ENCODE measurements around the gene ACAA1.
"Not testable (repeated sequence)": the region's sequence is repeated elsewhere in the genome, so short reads cannot be mapped to it uniquely, and the experiment has no call there.

ACAA1 gene

DNA sequence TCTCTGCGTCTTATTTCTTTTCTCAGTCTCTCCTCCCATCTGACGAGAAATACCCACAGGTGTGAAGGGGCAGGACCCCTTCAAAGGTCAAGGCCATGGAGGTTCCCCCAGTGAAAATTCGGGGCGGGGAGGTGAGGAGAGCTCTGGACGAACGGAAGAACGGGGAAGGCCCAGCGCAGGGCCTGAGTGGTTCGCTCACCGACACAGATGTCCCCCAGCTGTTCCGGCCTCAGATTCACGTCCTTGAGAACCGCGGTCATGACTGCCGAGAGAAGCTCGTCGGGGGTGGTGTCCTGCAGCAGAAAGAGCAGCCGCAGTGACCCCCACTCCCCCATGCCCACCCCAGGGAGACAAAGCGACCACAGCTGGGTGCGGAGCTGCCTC lies 542 bp downstream of the ACAA1 start:
- no peak for DNase-seq (ENCODE audit: low read depth, low spot score)

DNA sequence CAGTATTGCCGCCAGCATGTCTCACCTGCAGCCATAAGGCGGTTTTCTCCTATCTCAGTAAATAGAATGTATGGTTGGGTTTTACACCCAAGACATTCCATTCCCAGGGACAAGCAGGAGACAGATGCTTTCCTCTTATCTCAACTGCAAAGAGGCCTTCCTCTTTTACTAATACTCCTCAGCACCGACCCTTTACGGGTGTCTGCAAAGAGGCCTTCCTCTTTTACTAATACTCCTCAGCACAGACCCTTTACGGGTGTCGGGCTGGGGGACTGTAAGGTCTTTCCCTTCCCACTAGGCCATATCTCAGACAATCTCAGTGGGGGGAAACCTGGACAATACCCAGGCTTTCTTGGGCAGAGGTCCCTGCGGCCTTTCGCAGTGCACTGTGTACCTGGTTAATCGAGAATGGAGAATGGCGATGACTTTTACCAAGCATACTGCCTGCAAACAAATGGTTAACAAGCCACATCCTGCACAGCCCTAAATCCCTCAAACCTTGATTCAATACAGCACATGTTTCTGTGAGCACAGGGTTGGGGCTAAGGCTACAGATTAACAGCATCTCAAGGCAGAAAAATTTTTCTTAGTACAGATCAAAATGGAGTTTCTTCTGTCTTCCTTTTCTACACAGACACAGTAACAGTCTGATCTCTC lies 1.2 kb downstream of the ACAA1 start:
- not testable (repeated sequence) for DNase-seq (ENCODE audit: low read depth, low spot score)

GRCh38 chr3:38134517-38135143 lies 2.3 kb downstream of the ACAA1 start:
- not testable (repeated sequence) for DNase-seq (ENCODE audit: low read depth, low spot score)

GRCh38 chr3:38133557-38134405 lies 3.1 kb downstream of the ACAA1 start:
- no peak for DNase-seq (ENCODE audit: low read depth, low spot score)

DNA sequence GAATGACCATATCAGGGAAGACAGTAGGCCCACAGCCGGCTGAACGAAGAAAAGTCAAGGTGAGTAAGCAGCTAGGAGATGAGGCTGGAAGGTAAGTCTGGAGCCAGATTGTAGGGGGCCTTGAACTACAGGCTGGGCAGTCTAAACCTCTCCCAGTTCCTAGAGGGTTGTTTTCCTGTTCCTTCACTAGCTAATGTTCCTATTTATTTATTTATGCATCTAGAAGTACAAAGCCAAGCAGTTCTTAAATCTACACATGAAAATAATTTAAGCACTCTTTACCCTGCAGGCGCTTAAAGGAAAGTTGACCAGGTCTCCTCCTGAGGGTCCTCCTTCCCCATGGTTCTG lies 3.7 kb downstream of the ACAA1 start:
- DNase-seq (ENCODE audit: low read depth, low spot score), result no peak

GRCh38 chr3:38131621-38132369 lies 5.1 kb downstream of the ACAA1 start:
- DNase-seq (ENCODE audit: low read depth, low spot score), result no peak

DNA sequence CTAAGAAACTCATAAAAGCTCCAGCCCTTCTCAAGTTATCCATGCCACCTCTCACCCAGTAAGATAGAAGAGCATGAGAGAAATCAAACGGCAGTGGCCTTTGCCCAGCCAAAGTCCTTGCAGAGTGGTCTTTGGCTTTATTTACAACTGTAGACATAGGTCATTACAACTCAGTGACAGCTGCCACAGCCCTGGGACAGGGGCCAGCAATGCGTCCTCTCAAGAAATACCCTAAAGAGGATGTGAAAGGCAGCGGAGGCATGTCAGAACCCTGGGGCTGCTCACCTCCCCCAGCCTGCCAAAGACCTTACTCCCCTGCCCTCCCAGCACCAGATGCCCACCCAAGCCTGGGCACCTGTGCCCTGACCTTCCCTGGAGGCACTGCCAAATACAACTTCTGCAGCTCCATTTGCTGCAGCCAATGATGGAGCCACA lies 6.3 kb downstream of the ACAA1 start:
- no peak for DNase-seq (ENCODE audit: low read depth, low spot score)

GRCh38 chr3:38129058-38129457 lies 7.9 kb downstream of the ACAA1 start:
- DNase-seq (ENCODE audit: low read depth, low spot score), result no peak

- DNase-seq (ENCODE audit: low read depth, low spot score), result no peak
Observed at GRCh38 chr3:38128303-38128655, 8.6 kb downstream of the ACAA1 start.

DNA sequence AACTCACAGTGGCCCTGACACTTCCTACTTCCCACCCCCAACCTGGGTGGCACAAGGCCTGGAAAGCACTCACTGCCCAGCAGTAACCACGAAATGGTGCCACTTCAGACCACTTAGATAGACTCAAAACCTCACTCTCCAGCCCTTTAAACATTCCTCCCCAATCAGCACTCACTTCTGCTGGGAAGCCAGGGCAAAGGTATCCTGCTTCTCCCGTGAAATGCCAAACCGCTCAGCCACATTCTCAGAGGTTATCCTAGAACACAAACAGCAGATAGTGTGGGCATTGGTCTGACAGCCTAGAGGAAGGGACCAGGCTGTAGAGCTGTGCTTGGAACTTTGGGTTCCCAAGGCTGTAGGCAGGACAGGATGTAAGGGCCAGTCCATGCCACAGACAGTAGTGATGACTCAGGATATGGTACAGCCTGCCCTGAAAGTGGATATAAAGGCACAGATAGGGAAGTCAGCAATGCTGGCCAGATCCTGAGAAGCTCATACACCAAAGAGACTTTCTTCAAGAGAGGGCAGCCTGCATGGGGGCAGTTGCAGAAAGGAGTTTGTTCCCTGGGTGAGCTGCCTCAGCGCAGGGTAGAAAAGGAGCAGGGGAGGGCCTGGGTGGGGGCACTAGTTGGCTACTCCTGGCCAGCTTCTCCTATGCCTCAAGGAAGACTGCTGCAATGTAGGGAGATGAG lies 9.2 kb downstream of the ACAA1 start:
- DNase-seq (ENCODE audit: low read depth, low spot score), result no peak

- DNase-seq (ENCODE audit: low read depth, low spot score), result no peak
Observed at GRCh38 chr3:38126121-38126892, 10.6 kb downstream of the ACAA1 start.

DNA sequence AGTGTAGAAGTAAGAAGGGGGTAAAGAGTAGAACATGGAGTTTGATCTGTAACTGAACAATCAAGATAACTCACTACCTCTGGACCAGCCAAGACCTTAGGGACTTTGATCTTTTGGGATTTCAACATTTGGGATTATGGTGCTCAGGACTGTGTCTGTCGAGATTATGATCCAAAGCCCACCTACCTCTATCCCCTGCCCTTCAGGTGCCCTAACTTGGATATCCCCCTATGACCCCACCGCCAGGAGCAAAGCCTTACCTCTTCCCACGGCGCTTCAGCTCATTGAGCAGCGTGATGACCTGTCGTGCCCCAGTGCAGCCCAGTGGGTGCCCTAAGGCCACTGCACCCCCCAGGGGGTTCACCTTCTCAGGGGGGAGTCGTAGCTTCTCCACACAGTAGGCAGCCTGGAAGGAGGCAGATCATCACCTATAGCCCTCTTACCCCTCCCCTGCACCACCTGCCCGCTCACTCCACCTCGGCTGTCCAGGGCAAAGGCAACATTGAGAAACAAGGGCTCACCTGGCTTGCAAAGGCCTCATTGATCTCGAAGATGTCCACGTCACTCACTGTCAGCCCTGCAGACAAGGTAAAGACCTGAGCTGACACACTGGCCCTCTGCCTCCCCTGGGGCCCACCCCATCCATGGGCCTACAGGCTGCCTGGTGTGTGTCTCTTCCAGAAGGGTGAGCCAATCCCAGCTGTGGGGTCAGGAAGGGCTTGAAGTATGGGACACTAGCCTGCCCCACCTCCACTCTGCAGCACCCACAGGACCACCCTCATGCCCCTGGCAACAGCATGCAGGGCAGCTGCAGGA lies 11.4 kb downstream of the ACAA1 start:
- no peak for DNase-seq (ENCODE audit: low read depth, low spot score)

DNA sequence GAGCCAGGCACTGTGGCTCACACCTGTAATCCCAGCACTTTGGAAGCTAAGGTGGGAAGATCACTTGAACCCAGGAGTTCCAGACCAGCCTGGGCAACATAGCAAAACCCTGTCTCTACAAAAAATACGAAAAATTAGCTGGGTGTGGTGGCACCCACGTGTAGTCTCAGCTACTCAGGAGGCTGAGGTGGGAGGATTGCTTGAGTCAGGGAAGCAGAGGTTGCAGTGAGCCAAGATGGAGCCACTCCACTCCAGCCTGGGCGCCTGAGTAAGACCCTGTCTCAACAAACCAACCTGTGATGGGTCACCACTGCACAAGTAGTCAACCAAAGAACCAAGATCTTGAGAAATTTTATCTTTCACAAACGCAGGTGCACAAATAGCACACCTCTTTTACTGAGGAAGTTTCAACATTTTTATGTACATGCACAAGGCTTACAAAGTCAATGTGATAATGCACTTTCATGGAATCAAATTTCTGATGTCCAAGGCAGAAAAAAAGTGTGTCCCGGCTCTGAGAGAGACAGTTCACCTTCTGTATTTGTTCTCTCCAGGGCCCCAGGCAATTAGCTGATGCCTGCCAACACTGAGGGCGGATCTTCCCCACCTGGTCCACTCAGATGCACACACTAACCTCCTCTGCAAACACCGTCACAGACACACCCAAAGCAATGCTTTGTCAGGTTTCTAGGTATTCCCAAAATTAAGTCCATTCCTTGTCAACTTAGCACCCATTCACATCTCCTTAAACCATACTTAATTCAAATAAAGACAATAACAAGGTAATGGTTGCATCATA lies 12.4 kb downstream of the ACAA1 start:
- no peak for DNase-seq (ENCODE audit: low read depth, low spot score)

- no peak for DNase-seq (ENCODE audit: low read depth, low spot score)
Observed at GRCh38 chr3:38122712-38123290, 14.1 kb downstream of the ACAA1 start.

DNA sequence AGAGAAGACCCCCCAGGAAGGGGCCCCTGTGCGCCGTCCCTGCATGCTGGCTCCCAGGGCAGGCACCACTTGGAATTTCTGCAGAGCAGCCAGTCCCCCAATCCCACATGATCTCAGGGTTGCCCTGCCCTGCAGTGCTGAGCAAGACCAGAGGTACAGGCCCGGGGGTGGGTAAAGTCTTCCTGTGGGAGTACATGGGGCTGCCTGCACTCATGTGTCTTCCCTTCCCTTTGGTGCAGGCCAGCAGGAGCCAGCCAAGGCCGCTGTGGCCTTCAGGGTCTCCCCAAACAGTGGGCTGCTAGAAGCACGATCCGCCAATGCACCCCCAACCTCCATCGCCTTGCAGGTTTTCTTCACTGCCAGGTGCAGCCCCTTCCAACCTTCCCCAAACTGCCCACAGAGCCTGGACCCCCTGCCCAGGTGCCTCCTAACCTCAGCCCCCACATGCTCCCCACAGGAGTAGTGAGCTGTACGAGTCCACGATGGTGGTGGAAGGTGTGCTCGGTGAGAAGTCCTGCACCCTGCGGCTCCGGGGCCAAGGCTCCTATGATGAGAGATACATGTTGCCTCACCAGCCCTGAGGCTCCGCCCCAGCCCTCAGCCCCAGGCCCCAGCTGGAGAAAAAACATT lies 15.0 kb downstream of the ACAA1 start:
- no peak for DNase-seq (ENCODE audit: low read depth, low spot score)

GRCh38 chr3:38121451-38121831 lies 15.5 kb downstream of the ACAA1 start:
- DNase-seq (ENCODE audit: low read depth, low spot score), result no peak

DNA sequence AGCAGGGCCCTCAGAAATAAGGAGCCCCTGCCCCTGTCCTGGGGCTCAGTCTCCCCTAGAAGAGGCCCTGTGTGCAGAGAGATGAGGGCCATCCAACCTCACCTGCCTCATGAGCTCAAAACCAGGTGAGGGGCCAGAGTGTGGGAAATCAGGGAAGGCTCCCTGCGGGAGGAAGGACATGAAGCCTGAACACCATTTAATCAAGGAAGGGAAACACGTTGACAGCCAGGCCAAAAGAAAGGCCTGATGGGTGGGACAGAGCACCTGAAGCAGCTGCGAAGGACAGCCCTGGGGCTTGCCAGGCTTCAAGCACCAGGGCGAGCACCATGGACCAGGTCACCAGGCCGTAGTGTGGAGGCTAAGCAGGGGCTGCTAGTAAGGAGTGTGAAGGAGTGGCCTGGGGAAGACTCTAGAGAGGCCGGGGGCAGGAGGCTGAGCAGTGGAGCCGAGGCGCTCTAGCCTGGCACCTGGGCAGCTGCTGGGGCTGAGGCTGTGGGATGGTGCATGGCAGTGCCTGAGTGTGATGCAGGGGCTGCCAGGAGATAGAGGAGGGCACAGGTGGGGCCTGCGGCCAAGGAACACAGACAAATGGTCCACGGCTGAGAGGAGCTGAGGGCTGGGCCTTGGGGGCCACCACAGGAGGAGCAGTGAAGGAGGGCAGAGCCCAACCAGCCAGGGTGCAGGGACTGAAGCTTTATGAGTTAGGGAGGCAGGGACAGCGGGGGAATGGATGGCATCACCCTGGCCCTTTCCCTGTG lies 16.1 kb downstream of the ACAA1 start:
- DNase-seq (ENCODE audit: low read depth, low spot score), result no peak

Measured in activated CD4-positive, CD25-positive, alpha-beta regulatory T cell treated with anti-CD3 and anti-CD28 coated beads, Interleukin-2, amount 50 U/mL, for 16 hours (primary cell).